HepG2 (cell line): ENCODE measurements around the gene LOXL3. TPM values are rescaled to one million over a fixed set of nuclear protein-coding genes. Genes with fewer than 3 reads are reported as not detected.

Source experiments
- ASH2L ChIP-seq: fragments of 300-600, 200-600 bp; sonication (generic); IDR thresholded peaks from 2 replicates; pipeline ENCODE4 v1.7.0; 2017; ENCODE audit warnings: low read depth, mild to moderate bottlenecking, moderate library complexity, mixed read lengths, low read length; ENCODE audit not compliant: insufficient read length
- BATF2 ChIP-seq: sonication (generic); formaldehyde crosslinking; IDR thresholded peaks from 2 replicates; pipeline ENCODE4 v1.8.0; 2022; ENCODE audit warnings: mild to moderate bottlenecking, missing genetic modification reagents, moderate library complexity
- CHCHD3 ChIP-seq: sonication (generic); formaldehyde crosslinking; IDR thresholded peaks from 2 replicates; pipeline ENCODE4 v1.8.0; 2022; ENCODE audit warnings: mild to moderate bottlenecking, missing genetic modification reagents, moderate library complexity
- KLF11 ChIP-seq: IDR thresholded peaks from 2 replicates; pipeline ENCODE4 v1.6.1; 2016; ENCODE audit warnings: missing compliant biosample characterization
- KMT2B ChIP-seq: IDR thresholded peaks from 2 replicates; pipeline ENCODE4 v1.6.1; 2016; ENCODE audit warnings: missing genetic modification reagents, missing compliant biosample characterization
- LBX2 ChIP-seq: sonication (generic); formaldehyde crosslinking; IDR thresholded peaks from 2 replicates; pipeline ENCODE4 v1.5.0; 2020; ENCODE audit warnings: missing genetic modification reagents, mild to moderate bottlenecking, borderline replicate concordance
- MAFK ChIP-seq, 2 experiments: IDR thresholded peaks in 1 of 2; conservative IDR thresholded peaks in 1 of 2; 2 replicates each; pipeline ENCODE4 v1.6.1; 2011; ENCODE audit warnings: improper control_type of control experiment in 2 of 2, low read length in 2 of 2
- NR1H2 ChIP-seq: sonication (generic); formaldehyde crosslinking; IDR thresholded peaks from 2 replicates; pipeline ENCODE4 v1.8.1; 2022; ENCODE audit warnings: low read depth, missing genetic modification reagents, borderline replicate concordance
- PHF8 ChIP-seq: sonication (generic); formaldehyde crosslinking; IDR thresholded peaks from 2 replicates; pipeline ENCODE4 v1.5.0; 2020; ENCODE audit warnings: missing genetic modification reagents
- REXO4 ChIP-seq: sonication (generic); formaldehyde crosslinking; IDR thresholded peaks from 2 replicates; pipeline ENCODE4 v1.8.0; 2022; ENCODE audit warnings: missing genetic modification reagents, mild to moderate bottlenecking, borderline replicate concordance
- RXRA ChIP-seq: sonication (generic); formaldehyde crosslinking; IDR thresholded peaks from 2 replicates; pipeline ENCODE4 v1.5.1; 2020; ENCODE audit warnings: missing genetic modification reagents
- SALL2 ChIP-seq: sonication (generic); formaldehyde crosslinking; IDR thresholded peaks from 2 replicates; pipeline ENCODE4 v1.8.1; 2023; ENCODE audit warnings: mild to moderate bottlenecking, missing genetic modification reagents, inconsistent platforms
- SCMH1 ChIP-seq: sonication (generic); formaldehyde crosslinking; IDR thresholded peaks from 2 replicates; pipeline ENCODE4 v1.9.0; 2021; ENCODE audit warnings: missing genetic modification reagents, mild to moderate bottlenecking, borderline replicate concordance
- SKIL ChIP-seq: sonication (generic); formaldehyde crosslinking; IDR thresholded peaks from 2 replicates; pipeline ENCODE4 v1.8.0; 2022; ENCODE audit warnings: missing genetic modification reagents, mild to moderate bottlenecking, moderate library complexity, borderline replicate concordance
- TBX2 ChIP-seq: sonication (generic); formaldehyde crosslinking; IDR thresholded peaks from 2 replicates; pipeline ENCODE4 v1.5.0; 2020; ENCODE audit warnings: missing genetic modification reagents, mild to moderate bottlenecking, borderline replicate concordance
- U2AF1 ChIP-seq: fragments of 200-400 bp; formaldehyde crosslinking; optimal IDR thresholded peaks from 2 replicates; pipeline ENCODE3; 2017; ENCODE audit warnings: mild to moderate bottlenecking, low read depth, low read length
- ZBTB7A ChIP-seq: sonication (generic); formaldehyde crosslinking; IDR thresholded peaks from 2 replicates; pipeline ENCODE4 v1.8.0; 2022; ENCODE audit warnings: mild to moderate bottlenecking, missing genetic modification reagents
- ZC3H4 ChIP-seq: sonication (generic); formaldehyde crosslinking; IDR thresholded peaks from 2 replicates; pipeline ENCODE4 v1.4.0; 2020; ENCODE audit warnings: missing genetic modification reagents, borderline replicate concordance
- ZNF569 ChIP-seq: sonication (generic); formaldehyde crosslinking; IDR thresholded peaks from 2 replicates; pipeline ENCODE4 v1.5.0; 2020; ENCODE audit warnings: mild to moderate bottlenecking, missing genetic modification reagents, moderate library complexity, borderline replicate concordance
- ZNF570 ChIP-seq: sonication (generic); formaldehyde crosslinking; IDR thresholded peaks from 2 replicates; pipeline ENCODE4 v1.4.0; 2020; ENCODE audit warnings: mild to moderate bottlenecking, missing genetic modification reagents, borderline replicate concordance
- ZNF605 ChIP-seq: sonication (generic); formaldehyde crosslinking; IDR thresholded peaks from 2 replicates; pipeline ENCODE4 v1.8.0; 2022; ENCODE audit warnings: mild to moderate bottlenecking, missing genetic modification reagents
- ZNF878 ChIP-seq: sonication (generic); formaldehyde crosslinking; IDR thresholded peaks from 2 replicates; pipeline ENCODE4 v1.8.1; 2023; ENCODE audit warnings: mild to moderate bottlenecking, missing genetic modification reagents, moderate library complexity
- polyA plus RNA-seq, 8 experiments: library from polyadenylated mRNA; depleted of rRNA in 3 of 8; stranded (reverse) in 7 of 8; unstranded in 1 of 8; fragments of >200 nt; fragmentation: Illumina TruSeq in 4 of 8; extraction: Trizol in 4 of 8; gene quantifications; 2 replicates each; pipeline versions ENCODE4 v1.2.1 to v1.2.3, GENCODE V29; 2011 to 2016; ENCODE audit warnings: low read depth in 4 of 8, missing spikeins in 1 of 8, mixed read lengths in 1 of 8; ENCODE audit not compliant: insufficient read depth in 1 of 8
- total RNA-seq, 5 experiments: library from RNA; depleted of rRNA; stranded (reverse); fragments of >200 nt; fragmentation: Illumina TruSeq; extraction: Trizol; gene quantifications; 2 replicates each; pipeline ENCODE4 v1.2.3, GENCODE V29; 2016; ENCODE audit warnings: low read depth in 1 of 5
- TF ChIP-seq, protein P1 (sequence below): sonication (generic); formaldehyde crosslinking; conservative IDR thresholded peaks from 2 replicates; pipeline ENCODE4 v1.8.1; 2023; ENCODE audit warnings: missing genetic modification reagents
- TF ChIP-seq, protein P2 (sequence below): sonication (generic); formaldehyde crosslinking; IDR thresholded peaks from 2 replicates; pipeline ENCODE4 v1.5.1; 2020; ENCODE audit warnings: missing genetic modification reagents, mild to moderate bottlenecking, borderline replicate concordance

LOXL3 gene
- total and polyA plus RNA-seq, 2 of the 13 experiments (the other 11 are each of a cell fraction or from before 2014, with no cell fraction given) = 0.55 to 6.5 TPM

DNA sequence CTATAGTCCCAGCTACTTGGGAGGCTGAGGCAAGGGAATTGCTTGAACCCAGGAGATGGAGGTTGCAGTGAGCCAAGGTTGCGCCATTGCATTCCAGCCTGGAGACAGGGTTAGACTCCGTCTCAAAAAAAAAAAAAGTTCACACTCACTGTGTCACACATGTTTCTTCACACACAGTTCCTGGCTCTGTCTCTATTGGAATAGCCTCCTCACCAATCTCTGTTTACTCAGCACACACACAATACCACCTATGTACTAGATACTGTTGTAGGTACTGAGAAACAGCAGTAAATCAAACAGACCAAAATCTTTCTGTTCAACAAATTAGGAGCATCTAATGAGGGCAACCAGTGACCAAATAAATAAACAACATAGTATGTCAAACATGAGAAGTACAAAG lies 67.6 kb downstream of the LOXL3 start (continued):
- TF ChIP-seq BATF2 (CRISPR knock-in tag) (no peak), ZNF605 (CRISPR knock-in tag) (no peak), NR1H2 (no peak), TBX2 (CRISPR knock-in tag) (no peak; the same call in 1 of the 2 replicates), ASH2L (no peak), RXRA (CRISPR knock-in tag) (no peak), ZBTB7A (no peak), ZNF569 (CRISPR knock-in tag) (no peak), SCMH1 (no peak), REXO4 (CRISPR knock-in tag) (no peak), SALL2 (CRISPR knock-in tag) (no peak), PHF8 (CRISPR knock-in tag) (0 out of 2 replicates have a peak, but pooled peaks have one; percentile 17), MAFK (conservative IDR thresholded peaks at IDR 0.05 in 1 of 2, IDR thresholded peaks at IDR 0.05 in 1 of 2; ENCODE audit: low read length in 2 of 2) (no peak), CHCHD3 (CRISPR knock-in tag) (no peak), ZNF570 (CRISPR knock-in tag) (no peak), U2AF1 (no peak), LBX2 (no peak), KMT2B (CRISPR knock-in tag) (no peak), KLF11 (CRISPR knock-in tag) (no peak), ZNF878 (CRISPR knock-in tag) (no peak), SKIL (CRISPR knock-in tag) (no peak), ZC3H4 (CRISPR knock-in tag) (no peak)
- TF ChIP-seq, protein P1, sequence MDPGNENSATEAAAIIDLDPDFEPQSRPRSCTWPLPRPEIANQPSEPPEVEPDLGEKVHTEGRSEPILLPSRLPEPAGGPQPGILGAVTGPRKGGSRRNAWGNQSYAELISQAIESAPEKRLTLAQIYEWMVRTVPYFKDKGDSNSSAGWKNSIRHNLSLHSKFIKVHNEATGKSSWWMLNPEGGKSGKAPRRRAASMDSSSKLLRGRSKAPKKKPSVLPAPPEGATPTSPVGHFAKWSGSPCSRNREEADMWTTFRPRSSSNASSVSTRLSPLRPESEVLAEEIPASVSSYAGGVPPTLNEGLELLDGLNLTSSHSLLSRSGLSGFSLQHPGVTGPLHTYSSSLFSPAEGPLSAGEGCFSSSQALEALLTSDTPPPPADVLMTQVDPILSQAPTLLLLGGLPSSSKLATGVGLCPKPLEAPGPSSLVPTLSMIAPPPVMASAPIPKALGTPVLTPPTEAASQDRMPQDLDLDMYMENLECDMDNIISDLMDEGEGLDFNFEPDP = no peak
- TF ChIP-seq, protein P2, sequence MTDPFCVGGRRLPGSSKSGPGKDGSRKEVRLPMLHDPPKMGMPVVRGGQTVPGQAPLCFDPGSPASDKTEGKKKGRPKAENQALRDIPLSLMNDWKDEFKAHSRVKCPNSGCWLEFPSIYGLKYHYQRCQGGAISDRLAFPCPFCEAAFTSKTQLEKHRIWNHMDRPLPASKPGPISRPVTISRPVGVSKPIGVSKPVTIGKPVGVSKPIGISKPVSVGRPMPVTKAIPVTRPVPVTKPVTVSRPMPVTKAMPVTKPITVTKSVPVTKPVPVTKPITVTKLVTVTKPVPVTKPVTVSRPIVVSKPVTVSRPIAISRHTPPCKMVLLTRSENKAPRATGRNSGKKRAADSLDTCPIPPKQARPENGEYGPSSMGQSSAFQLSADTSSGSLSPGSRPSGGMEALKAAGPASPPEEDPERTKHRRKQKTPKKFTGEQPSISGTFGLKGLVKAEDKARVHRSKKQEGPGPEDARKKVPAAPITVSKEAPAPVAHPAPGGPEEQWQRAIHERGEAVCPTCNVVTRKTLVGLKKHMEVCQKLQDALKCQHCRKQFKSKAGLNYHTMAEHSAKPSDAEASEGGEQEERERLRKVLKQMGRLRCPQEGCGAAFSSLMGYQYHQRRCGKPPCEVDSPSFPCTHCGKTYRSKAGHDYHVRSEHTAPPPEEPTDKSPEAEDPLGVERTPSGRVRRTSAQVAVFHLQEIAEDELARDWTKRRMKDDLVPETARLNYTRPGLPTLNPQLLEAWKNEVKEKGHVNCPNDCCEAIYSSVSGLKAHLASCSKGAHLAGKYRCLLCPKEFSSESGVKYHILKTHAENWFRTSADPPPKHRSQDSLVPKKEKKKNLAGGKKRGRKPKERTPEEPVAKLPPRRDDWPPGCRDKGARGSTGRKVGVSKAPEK (CRISPR knock-in tag) = no peak
